Gastrocnemius medialis (tissue), 4 donors: ENCODE measurements around the gene C3orf80. TPM values are rescaled to one million over a fixed set of nuclear protein-coding genes. Genes with fewer than 3 reads are reported as not detected.
"Not testable (repeated sequence)": the region's sequence is repeated elsewhere in the genome, so short reads cannot be mapped to it uniquely, and the experiment has no call there.

Experiments
- ATAC-seq, 2 donors: fragments of 150-250 bp; one replicate each; pipeline ENCODE4 v1.9.1; 2016
- DNase-seq, 2 donors: peaks; one replicate each; pipeline ENCODE4 v3.0.0-alpha.2; 2019
- H3K27ac ChIP-seq, 4 donors: fragments of 200-600 bp; sonication (generic); 1 replicate in 1 of 4; 2 replicates in 3 of 4; pipeline ENCODE4 v1.5.1; 2016 to 2018; ENCODE audit warnings: mild to moderate bottlenecking in 2 of 4, moderate library complexity in 1 of 4
- H3K27me3 ChIP-seq, 3 donors: fragments of 200-600 bp; sonication (generic) in 2 of 3; 1 replicate in 1 of 3; 2 replicates in 2 of 3; pipeline versions ENCODE4 v1.5.1 to v1.6.0; 2016 to 2019; ENCODE audit warnings: mild to moderate bottlenecking in 1 of 3, moderate library complexity in 1 of 3
- H3K36me3 ChIP-seq, 2 donors: fragments of 200-600 bp; sonication (generic) in 1 of 2; one replicate each; pipeline ENCODE4 v1.5.1; 2017 to 2018
- H3K4me1 ChIP-seq, 2 donors: fragments of 200-600 bp; sonication (generic) in 1 of 2; one replicate each; pipeline ENCODE4 v1.5.1; 2016 to 2017; ENCODE audit warnings: mild to moderate bottlenecking in 2 of 2
- H3K4me3 ChIP-seq, 4 donors: fragments of 200-600 bp; sonication (generic) in 3 of 4; 1 replicate in 1 of 4; 2 replicates in 3 of 4; pipeline ENCODE4 v1.5.1; 2016 to 2019; ENCODE audit warnings: mild to moderate bottlenecking in 2 of 4
- H3K9me3 ChIP-seq, 3 donors: fragments of 200-600 bp; sonication (generic) in 2 of 3; 1 replicate in 1 of 3; 2 replicates in 2 of 3; pipeline ENCODE4 v1.5.1; 2016 to 2019
- CTCF ChIP-seq, 5 experiments: fragments of 450-650 bp in 3 of 5; fragments of 200-600 bp in 2 of 5; sonication (generic) in 2 of 5; IDR thresholded peaks in 4 of 5; conservative IDR thresholded peaks in 1 of 5; 1 replicate in 4 of 5; 2 replicates in 1 of 5; pipeline ENCODE4 v1.5.1; 2016 to 2019; ENCODE audit warnings: antibody characterized with exemption in 5 of 5, mild to moderate bottlenecking in 3 of 5, moderate library complexity in 3 of 5
- POLR2A ChIP-seq, 2 donors: fragments of 450-650 bp; IDR thresholded peaks; one replicate each; pipeline ENCODE4 v1.6.1; 2017; ENCODE audit warnings: antibody characterized with exemption in 2 of 2, mild to moderate bottlenecking in 2 of 2, moderate library complexity in 2 of 2
- in situ Hi-C, 4 donors: fragments of 200-750 bp; cut with MboI; loops; one replicate each; pipeline versions ENCODE4 v1.15.0 to v1.8.0; 2017; ENCODE audit warnings: low sequenced_read_pairs in 4 of 4
- intact Hi-C: fragments of 100-400 bp; cut with DNase I; formaldehyde crosslinking; loops from one replicate; pipeline ENCODE4 v1.15.1; 2023; ENCODE audit warnings: low total_unique reads
- total RNA-seq, 4 donors: library from RNA; depleted of rRNA; stranded (reverse); fragments of >200 nt; gene quantifications; one replicate each; pipeline versions ENCODE4 v1.1.0 to v1.2.3, GENCODE V29; 2016

C3orf80 gene
- total RNA-seq, 4 donors from 2014 or later = 0.10 TPM; not detected in 3

DNA sequence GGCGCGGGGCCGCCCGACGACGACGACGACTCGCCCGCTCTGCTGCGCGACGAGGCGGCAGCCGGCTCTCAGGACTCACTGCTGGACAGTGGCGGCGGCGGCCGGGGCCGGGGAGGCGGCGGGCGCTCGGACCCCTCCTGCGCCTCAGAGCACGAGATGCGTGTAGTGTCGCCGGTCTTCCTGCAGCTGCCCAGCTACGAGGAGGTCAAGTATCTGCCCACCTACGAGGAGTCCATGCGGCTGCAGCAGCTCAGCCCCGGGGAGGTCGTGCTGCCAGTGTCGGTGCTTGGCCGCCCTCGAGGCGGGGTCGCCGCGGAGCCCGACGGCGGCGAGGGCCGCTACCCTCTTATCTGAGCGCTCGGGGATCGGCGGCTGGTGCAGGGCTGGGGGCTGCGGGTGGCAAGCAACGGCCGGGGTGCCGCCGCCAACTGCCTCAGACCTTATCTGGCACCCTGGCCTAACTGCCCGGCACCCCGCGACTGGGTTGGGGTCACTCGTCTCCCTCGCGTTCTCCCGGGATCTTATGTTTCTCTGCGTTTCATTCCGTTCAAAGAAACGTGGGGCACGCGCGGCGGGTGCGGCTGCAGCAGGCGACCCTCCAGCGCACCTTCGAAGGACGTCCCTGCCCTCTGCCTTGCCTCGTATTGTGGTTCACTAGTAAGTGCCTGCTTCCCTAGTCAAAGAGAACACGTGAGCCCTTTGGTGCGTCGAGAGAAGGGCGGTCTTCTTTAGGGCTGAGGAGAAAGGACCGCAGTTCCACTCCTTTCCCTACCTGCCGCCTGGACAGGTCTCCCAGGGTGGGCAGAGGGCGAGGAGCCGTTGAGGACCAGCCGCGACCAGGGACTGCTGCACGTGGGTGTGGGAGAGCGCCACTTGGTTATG, 1.0 kb downstream of the C3orf80 start:
- no peaks in the 10 kb centered on the region for H3K9me3 ChIP-seq
- no peaks in the 10 kb centered on the region for H3K36me3 ChIP-seq
- H3K27ac ChIP-seq = no peak overlapping the region
- ATAC-seq (no peak), DNase-seq (no peak)
- H3K4me1 ChIP-seq = peaks cover 0 to 19% of the 10 kb centered on the region in 2 donors
- intact Hi-C loops (no loop called here), in situ Hi-C loops (no loop called here)
- peak overlapping the region; percentile 22 to 66 (median 50) for H3K4me3 ChIP-seq
- peaks cover 30 to 58% (median 51%) of the 10 kb centered on the region in 3 donors for H3K27me3 ChIP-seq
- TF ChIP-seq POLR2A (IDR thresholded peaks at IDR 0.05) = no peak
- TF ChIP-seq CTCF (IDR thresholded peaks at IDR 0.05 in 4 of 5, conservative IDR thresholded peaks at IDR 0.05 in 1 of 5) = no peak

DNA sequence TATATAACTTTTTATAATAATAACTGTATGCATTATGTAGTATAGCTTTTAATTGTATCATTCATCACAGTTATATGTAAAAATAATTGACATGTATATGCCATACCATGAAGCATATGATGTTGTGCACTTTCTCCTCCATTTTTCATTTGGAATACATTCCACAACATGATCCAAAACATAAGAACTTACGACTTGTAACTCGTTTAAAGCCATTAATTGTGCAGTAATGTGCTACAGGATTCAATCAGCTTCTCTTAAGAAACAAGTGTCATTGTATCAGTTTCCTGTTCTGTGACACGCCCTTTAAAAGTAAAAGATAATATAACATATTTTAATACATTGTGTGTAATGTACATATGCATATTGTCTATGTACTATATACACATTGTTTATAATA, 2.2 kb downstream of the C3orf80 start:
- TF ChIP-seq CTCF (IDR thresholded peaks at IDR 0.05 in 4 of 5, conservative IDR thresholded peaks at IDR 0.05 in 1 of 5) (no peak), POLR2A (IDR thresholded peaks at IDR 0.05) (no peak)
- intact Hi-C loops = no loop called here
- H3K27ac ChIP-seq = no peak overlapping the region
- H3K4me3 ChIP-seq = no peak overlapping the region
- in situ Hi-C loops = no loop called here
- H3K27me3 ChIP-seq = peaks cover 30 to 58% (median 51%) of the 10 kb centered on the region in 3 donors
- no peaks in the 10 kb centered on the region for H3K9me3 ChIP-seq
- DNase-seq (no peak), ATAC-seq (no peak)
- H3K4me1 ChIP-seq = peaks cover 0 to 19% of the 10 kb centered on the region in 2 donors
- H3K36me3 ChIP-seq = no peaks in the 10 kb centered on the region

- DNase-seq (no peak), ATAC-seq (no peak)
- Histone ChIP-seq H3K9me3 (no peaks in the 10 kb centered on the region), H3K27ac (no peak overlapping the region), H3K4me1 (no peaks in the 10 kb centered on the region), H3K36me3 (no peaks in the 10 kb centered on the region), H3K4me3 (no peak overlapping the region), H3K27me3 (peaks cover 18 to 32% (median 26%) of the 10 kb centered on the region in 3 donors)
- in situ Hi-C loops = no loop called here
- TF ChIP-seq CTCF (IDR thresholded peaks at IDR 0.05 in 4 of 5, conservative IDR thresholded peaks at IDR 0.05 in 1 of 5) = no peak
- TF ChIP-seq POLR2A (IDR thresholded peaks at IDR 0.05) = no peak
- intact Hi-C loops = no loop called here
These were observed 6.8 kb downstream of the C3orf80 start for GRCh38 chr3:160232014-160232413.

- H3K9me3 ChIP-seq, H3K27me3 ChIP-seq, ATAC-seq, intact Hi-C loops, H3K27ac ChIP-seq, DNase-seq, H3K4me3 ChIP-seq, H3K4me1 ChIP-seq, H3K36me3 ChIP-seq, in situ Hi-C loops: not testable (repeated sequence)
These were observed 15.5 kb downstream of the C3orf80 start for GRCh38 chr3:160240719-160241118.

GRCh38 chr3:160245261-160245800, 20.1 kb downstream of the C3orf80 start:
- H3K9me3 ChIP-seq = no peaks in the 10 kb centered on the region
- no peak overlapping the region for H3K27ac ChIP-seq
- in situ Hi-C loops (no loop called here), intact Hi-C loops (no loop called here)
- DNase-seq (no peak), ATAC-seq (no peak)
- H3K4me1 ChIP-seq = no peaks in the 10 kb centered on the region
- TF ChIP-seq CTCF (IDR thresholded peaks at IDR 0.05 in 4 of 5, conservative IDR thresholded peaks at IDR 0.05 in 1 of 5) (no peak), POLR2A (IDR thresholded peaks at IDR 0.05) (no peak)
- no peak overlapping the region for H3K4me3 ChIP-seq
- no peaks in the 10 kb centered on the region for H3K36me3 ChIP-seq
- H3K27me3 ChIP-seq = no peaks in the 10 kb centered on the region
